Fibroblast of lung (primary cell): ENCODE measurements around the gene ALDH8A1. TPM values are rescaled to one million over a fixed set of nuclear protein-coding genes. Genes with fewer than 3 reads are reported as not detected.

Experiments used
- DNase-seq, 2 donors: peaks; one replicate each; pipeline versions ENCODE4 v3.0.0 to v3.0.0-alpha.2; 2010; ENCODE audit warnings: low read depth in 2 of 2
- H2AFZ ChIP-seq: 2 replicates; pipeline ENCODE4 v1.5.1; 2012; ENCODE audit warnings: low read length, control low read depth, inconsistent platforms
- H3K27ac ChIP-seq: 2 replicates; pipeline ENCODE4 v1.5.1; 2011; ENCODE audit warnings: low read length, control low read depth; ENCODE audit not compliant: insufficient read depth
- H3K27me3 ChIP-seq: 2 replicates; pipeline ENCODE4 v1.5.1; 2011; ENCODE audit warnings: mild to moderate bottlenecking, low read length; ENCODE audit not compliant: control insufficient read depth, insufficient read depth
- H3K36me3 ChIP-seq: 2 replicates; pipeline ENCODE4 v1.5.1; 2011; ENCODE audit warnings: low read length; ENCODE audit not compliant: control insufficient read depth, insufficient read depth
- H3K4me1 ChIP-seq: 2 replicates; pipeline ENCODE4 v1.5.1; 2011; ENCODE audit warnings: low read length; ENCODE audit not compliant: control insufficient read depth, insufficient read depth; ENCODE audit errors: extremely low read depth
- H3K4me2 ChIP-seq: 2 replicates; pipeline ENCODE4 v1.5.1; 2011; ENCODE audit warnings: low read length, control low read depth; ENCODE audit not compliant: insufficient read depth; ENCODE audit errors: extremely low read depth
- H3K4me3 ChIP-seq, 4 experiments: fragments of 200-600 bp in 1 of 4; sonication (generic) in 1 of 4; replicated peaks in 1 of 4; 2 replicates each; pipeline ENCODE4 v1.5.1; 2011 to 2016; ENCODE audit warnings: low read length in 4 of 4, low read depth in 3 of 4, mild to moderate bottlenecking in 3 of 4, control low read depth in 2 of 4, inconsistent platforms in 1 of 4, mixed read lengths in 1 of 4; ENCODE audit not compliant: insufficient read depth in 1 of 4; ENCODE audit errors: control extremely low read depth in 1 of 4
- H3K79me2 ChIP-seq: 2 replicates; pipeline ENCODE4 v1.5.1; 2012; ENCODE audit warnings: mild to moderate bottlenecking, low read length, inconsistent platforms; ENCODE audit not compliant: control insufficient read depth, insufficient read depth
- H3K9ac ChIP-seq: 2 replicates; pipeline ENCODE4 v1.5.1; 2011; ENCODE audit warnings: mild to moderate bottlenecking, low read length, control low read depth; ENCODE audit not compliant: insufficient read depth
- H3K9me3 ChIP-seq: 2 replicates; pipeline ENCODE4 v1.5.1; 2012; ENCODE audit warnings: low read depth, low read length; ENCODE audit not compliant: control insufficient read depth, insufficient read depth
- H4K20me1 ChIP-seq: 2 replicates; pipeline ENCODE4 v1.5.1; 2011; ENCODE audit warnings: low read length; ENCODE audit not compliant: control insufficient read depth, insufficient read depth; ENCODE audit errors: extremely low read depth
- EZH2 ChIP-seq: IDR thresholded peaks from 2 replicates; pipeline ENCODE4 v1.5.1; 2012; ENCODE audit warnings: low read length, control low read depth, mild to moderate bottlenecking; ENCODE audit errors: missing control alignments
- polyA plus RNA-seq, 2 donors: library from polyadenylated mRNA; depleted of rRNA in 1 of 2; stranded (reverse) in 1 of 2; unstranded in 1 of 2; fragments of >200 nt; gene quantifications; 2 replicates each; pipeline ENCODE4 v1.2.1, GENCODE V29; 2011 to 2012; ENCODE audit warnings: missing spikeins in 1 of 2
- total RNA-seq: library from RNA; depleted of rRNA; stranded (reverse); fragments of >200 nt; gene quantifications from 2 replicates; pipeline ENCODE4 v1.2.1, GENCODE V29; 2014
- TF ChIP-seq, protein P1 (sequence below), 2 donors: IDR thresholded peaks in 1 of 2; conservative IDR thresholded peaks in 1 of 2; 1 replicate in 1 of 2; 2 replicates in 1 of 2; pipeline ENCODE4 v1.5.1; 2011 to 2012; ENCODE audit warnings: low read length in 2 of 2, control low read depth in 1 of 2, inconsistent platforms in 1 of 2, low read depth in 1 of 2, mild to moderate bottlenecking in 1 of 2

Gene ALDH8A1
- total and polyA plus RNA-seq, 2 donors (not counting 1 experiment from before 2014, with no cell fraction given): 0.11 to 0.50 TPM

DNA sequence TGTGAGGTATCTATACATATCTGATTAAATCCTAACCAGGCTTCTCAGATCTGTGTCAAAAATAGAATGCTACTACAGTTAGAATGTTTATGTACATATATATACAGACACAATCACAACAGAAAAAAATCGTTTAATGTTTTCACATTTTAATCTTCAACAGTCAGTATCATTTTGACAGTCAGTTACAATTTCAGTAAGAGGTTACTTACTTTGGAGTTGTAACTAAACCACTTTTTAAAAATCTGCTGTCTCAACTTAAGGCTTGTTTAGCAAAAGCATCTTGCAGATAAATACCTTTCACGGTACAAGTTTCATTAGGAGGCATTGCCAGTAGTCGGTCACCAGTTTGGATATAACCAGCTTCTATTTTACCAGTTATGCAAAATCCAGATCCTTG, 32.3 kb upstream of the ALDH8A1 start:
- no peaks in the 10 kb centered on the region for H3K27me3 ChIP-seq
- no peak overlapping the region for H3K4me3 ChIP-seq
- H3K79me2 ChIP-seq: no peaks in the 10 kb centered on the region
- H3K9ac ChIP-seq: no peak overlapping the region
- H3K9me3 ChIP-seq: no peaks in the 10 kb centered on the region
- H3K36me3 ChIP-seq: peaks cover 4% of the 10 kb centered on the region
- TF ChIP-seq, protein P1, sequence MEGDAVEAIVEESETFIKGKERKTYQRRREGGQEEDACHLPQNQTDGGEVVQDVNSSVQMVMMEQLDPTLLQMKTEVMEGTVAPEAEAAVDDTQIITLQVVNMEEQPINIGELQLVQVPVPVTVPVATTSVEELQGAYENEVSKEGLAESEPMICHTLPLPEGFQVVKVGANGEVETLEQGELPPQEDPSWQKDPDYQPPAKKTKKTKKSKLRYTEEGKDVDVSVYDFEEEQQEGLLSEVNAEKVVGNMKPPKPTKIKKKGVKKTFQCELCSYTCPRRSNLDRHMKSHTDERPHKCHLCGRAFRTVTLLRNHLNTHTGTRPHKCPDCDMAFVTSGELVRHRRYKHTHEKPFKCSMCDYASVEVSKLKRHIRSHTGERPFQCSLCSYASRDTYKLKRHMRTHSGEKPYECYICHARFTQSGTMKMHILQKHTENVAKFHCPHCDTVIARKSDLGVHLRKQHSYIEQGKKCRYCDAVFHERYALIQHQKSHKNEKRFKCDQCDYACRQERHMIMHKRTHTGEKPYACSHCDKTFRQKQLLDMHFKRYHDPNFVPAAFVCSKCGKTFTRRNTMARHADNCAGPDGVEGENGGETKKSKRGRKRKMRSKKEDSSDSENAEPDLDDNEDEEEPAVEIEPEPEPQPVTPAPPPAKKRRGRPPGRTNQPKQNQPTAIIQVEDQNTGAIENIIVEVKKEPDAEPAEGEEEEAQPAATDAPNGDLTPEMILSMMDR (conservative IDR thresholded peaks at IDR 0.05 in 1 of 2, IDR thresholded peaks at IDR 0.05 in 1 of 2; ENCODE audit: low read depth in 1 of 2, low read length in 2 of 2): no peak
- TF ChIP-seq EZH2: no peak
- DNase-seq: no peak
- H2AFZ ChIP-seq: no peak overlapping the region
- no peak overlapping the region for H3K4me2 ChIP-seq
- no peaks in the 10 kb centered on the region for H4K20me1 ChIP-seq
- no peaks in the 10 kb centered on the region for H3K4me1 ChIP-seq
- no peak overlapping the region for H3K27ac ChIP-seq

DNA sequence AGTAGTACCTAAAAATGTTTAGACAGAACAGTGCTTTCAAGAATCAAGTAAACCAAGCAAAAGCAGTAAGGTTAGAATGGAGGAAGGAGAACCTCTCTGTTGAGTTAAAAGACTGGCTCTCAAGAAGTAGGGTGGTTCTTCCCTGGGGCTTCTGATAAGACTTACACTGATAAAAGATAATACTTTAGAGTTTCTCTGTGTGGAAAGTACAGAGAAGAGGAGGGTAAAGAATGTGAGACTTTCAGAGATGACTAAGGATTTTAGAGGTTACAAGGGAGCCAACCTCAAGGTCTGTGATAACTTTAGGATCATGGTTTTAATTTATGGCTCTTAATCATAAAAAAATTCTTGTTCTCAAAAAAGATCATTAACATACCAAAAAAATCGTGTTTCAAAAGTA, 30.9 kb upstream of the ALDH8A1 start:
- Histone ChIP-seq H2AFZ (no peak overlapping the region), H3K27me3 (no peaks in the 10 kb centered on the region), H3K9ac (no peak overlapping the region), H3K9me3 (no peaks in the 10 kb centered on the region), H3K4me1 (no peaks in the 10 kb centered on the region), H3K4me2 (no peak overlapping the region), H3K36me3 (peaks cover 4% of the 10 kb centered on the region), H3K79me2 (no peaks in the 10 kb centered on the region), H3K4me3 (no peak overlapping the region), H3K27ac (no peak overlapping the region), H4K20me1 (no peaks in the 10 kb centered on the region)
- TF ChIP-seq, protein P1 (conservative IDR thresholded peaks at IDR 0.05 in 1 of 2, IDR thresholded peaks at IDR 0.05 in 1 of 2; ENCODE audit: low read depth in 1 of 2, low read length in 2 of 2): no peak
- no peak for TF ChIP-seq EZH2
- DNase-seq: no peak

DNA sequence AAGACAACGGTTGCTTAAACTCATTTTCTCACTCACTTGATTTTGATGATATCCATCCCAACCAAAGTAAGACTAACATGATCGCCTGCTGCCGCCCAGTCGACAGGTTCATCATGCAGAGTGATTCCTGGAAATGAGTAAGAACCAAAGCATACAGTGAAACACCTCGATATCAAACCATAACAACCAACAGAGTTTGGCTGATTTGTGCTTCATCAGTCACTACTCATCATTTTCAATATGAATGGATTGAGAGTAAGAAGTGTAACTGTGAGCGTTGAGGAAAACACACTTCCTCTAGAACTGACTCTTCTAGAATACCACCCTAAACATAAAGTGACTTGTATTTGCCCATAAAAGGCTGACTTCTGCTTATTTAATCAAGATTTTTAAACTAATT, 29.2 kb upstream of the ALDH8A1 start:
- Histone ChIP-seq H3K27me3 (no peaks in the 10 kb centered on the region), H2AFZ (no peak overlapping the region), H3K27ac (no peak overlapping the region), H3K9ac (no peak overlapping the region), H4K20me1 (no peaks in the 10 kb centered on the region), H3K79me2 (no peaks in the 10 kb centered on the region), H3K9me3 (no peaks in the 10 kb centered on the region), H3K4me2 (no peak overlapping the region), H3K36me3 (peaks cover 3% of the 10 kb centered on the region), H3K4me1 (no peaks in the 10 kb centered on the region), H3K4me3 (no peak overlapping the region)
- TF ChIP-seq, protein P1 (conservative IDR thresholded peaks at IDR 0.05 in 1 of 2, IDR thresholded peaks at IDR 0.05 in 1 of 2; ENCODE audit: low read depth in 1 of 2, low read length in 2 of 2): no peak
- DNase-seq: no peak
